Right cardiac atrium (tissue), 5 donors: ENCODE results near the gene PDE4D. TPM values are rescaled to one million over a fixed set of nuclear protein-coding genes. Genes with fewer than 3 reads are reported as not detected.
A peak's percentile ranks its signal among the peaks of the same experiment; 100 is the strongest.
"Not testable (repeated sequence)": the region's sequence is repeated elsewhere in the genome, so short reads cannot be mapped to it uniquely, and the experiment has no call there.

ENCODE experiments used
- ATAC-seq, 2 donors: fragments of 200-7000 bp; cut with Tn5 transposase; one replicate each; pipeline versions ENCODE4 v1.8.0 to v1.9.1; 2020; ENCODE audit warnings: moderate library complexity in 2 of 2, mild to moderate bottlenecking in 1 of 2
- DNase-seq, 3 donors: peaks; one replicate each; pipeline ENCODE4 v3.0.0-alpha.2; 2020
- H3K27ac ChIP-seq: one replicate; pipeline ENCODE4 v1.5.1; 2013; ENCODE audit warnings: mild to moderate bottlenecking, low read length, control low read depth, moderate library complexity
- H3K27me3 ChIP-seq: one replicate; pipeline ENCODE4 v1.6.1; 2013; ENCODE audit not compliant: control insufficient read depth, insufficient read depth
- H3K4me1 ChIP-seq: one replicate; pipeline ENCODE4 v1.6.1; 2013; ENCODE audit warnings: low read length; ENCODE audit not compliant: control insufficient read depth, insufficient read depth
- H3K4me3 ChIP-seq: one replicate; pipeline ENCODE4 v1.5.1; 2013; ENCODE audit warnings: low read length, control low read depth
- H3K9me3 ChIP-seq: one replicate; pipeline ENCODE4 v1.6.1; 2013; ENCODE audit warnings: low read length; ENCODE audit not compliant: control insufficient read depth
- WGBS: extraction: QIAGEN DNeasy Blood & Tissue Kit; methylation state at CpG from one replicate; pipeline ENCODE4 v1.1.7; 2013; 5-methylcytosine and 5-hydroxymethylcytosine counted together
- intact Hi-C, 4 donors: fragments of 100-400 bp; cut with DNase I; formaldehyde crosslinking; loops; one replicate each; pipeline versions ENCODE4 v1.11.0 to v1.14.0; 2022 to 2023
- polyA plus RNA-seq: library from polyadenylated mRNA; stranded (reverse); fragments of 200-250 nt; gene quantifications from one replicate; pipeline ENCODE4 v1.2.3, GENCODE V29; 2013
- total RNA-seq, 4 donors: library from RNA; stranded (reverse); fragmentation: NEBNext Ultra II Directional; extraction: Animal tissue kit (Norgen Biotek cat#: 25700); gene quantifications; one replicate each; pipeline ENCODE4 v1.2.1, GENCODE V29; 2021
- donor health status: healthy with polysubstance abuse.
- donor health status: DM: no; HTN: yes; CAD: no.
- donor health status: DM: no; HTN: no; CAD: no.
- donor health status: DM: no; HTN: yes; CAD: no; lungs with severe emphysema.
- donor health status: DM: yes; HTN: yes; CAD: no.

Gene PDE4D
- total and polyA plus RNA-seq, 5 donors: 13.2 to 104 (median 38.8) TPM

DNA sequence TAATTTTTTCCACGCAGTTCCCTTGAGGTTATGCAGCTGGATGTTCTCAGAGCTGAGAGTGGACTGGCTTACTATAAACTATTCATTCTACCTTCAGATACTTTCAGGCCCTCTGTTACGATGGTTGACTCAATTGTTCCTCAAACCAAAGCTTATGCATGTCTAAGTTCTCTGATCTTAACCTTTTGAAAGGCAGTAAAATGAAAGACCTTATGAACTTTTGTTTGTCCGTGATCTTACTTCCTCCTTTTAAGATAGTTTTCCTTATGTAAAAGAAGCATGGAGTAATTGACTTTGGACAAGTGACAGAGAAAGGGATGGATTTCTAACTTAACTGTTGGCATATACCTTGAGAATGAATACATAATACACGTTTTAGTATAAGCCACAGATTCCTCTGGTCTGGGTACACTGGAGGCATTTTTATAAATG is 575.7 kb downstream of the PDE4D start:
- Histone ChIP-seq H3K9me3 (no peaks in the 10 kb centered on the region), H3K4me3 (no peak overlapping the region), H3K27ac (peak overlapping the region; percentile 49), H3K4me1 (peaks cover 13% of the 10 kb centered on the region), H3K27me3 (no peaks in the 10 kb centered on the region)
- WGBS: 30% methylated on average over 4 of the region's 4 CpGs
- no peak for DNase-seq
- intact Hi-C loops: no loop called here
- ATAC-seq: no peak

DNA sequence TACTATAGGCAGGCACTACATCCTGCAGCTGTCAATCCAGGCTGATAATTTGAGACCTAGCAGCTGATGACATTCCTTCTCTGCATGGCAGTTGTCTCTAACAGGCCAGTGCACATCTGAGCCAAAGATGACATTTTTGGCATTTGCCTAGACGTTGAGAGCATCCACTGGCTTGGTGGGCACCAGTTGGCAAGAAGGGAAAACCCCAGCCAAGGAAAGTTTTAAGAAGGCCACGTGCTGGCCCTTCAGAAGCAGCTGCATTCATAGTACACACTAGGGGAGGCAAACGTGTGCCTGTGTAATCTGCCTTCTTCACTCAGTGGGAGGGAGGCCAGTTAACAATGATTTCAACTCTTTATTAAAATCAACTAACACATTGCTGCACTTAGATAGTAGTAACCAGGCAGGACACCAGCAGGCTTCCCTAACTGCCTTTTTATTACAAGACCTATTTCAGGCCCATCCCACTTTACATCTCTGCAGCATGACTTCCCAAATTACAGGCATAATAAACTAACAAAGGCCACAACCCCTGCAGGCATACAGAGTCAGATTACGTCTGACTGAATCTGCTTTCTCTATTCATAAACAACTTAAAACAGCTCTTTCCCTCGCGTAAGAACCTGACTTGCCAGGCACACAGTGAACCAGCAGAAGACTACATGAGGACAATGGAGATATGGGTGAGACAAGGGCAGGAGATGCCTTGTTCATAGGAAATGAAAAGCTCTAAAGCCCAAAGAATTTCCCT is 576.3 kb downstream of the PDE4D start:
- H3K4me1 ChIP-seq: peaks cover 11% of the 10 kb centered on the region
- intact Hi-C loops: no loop called here

DNA sequence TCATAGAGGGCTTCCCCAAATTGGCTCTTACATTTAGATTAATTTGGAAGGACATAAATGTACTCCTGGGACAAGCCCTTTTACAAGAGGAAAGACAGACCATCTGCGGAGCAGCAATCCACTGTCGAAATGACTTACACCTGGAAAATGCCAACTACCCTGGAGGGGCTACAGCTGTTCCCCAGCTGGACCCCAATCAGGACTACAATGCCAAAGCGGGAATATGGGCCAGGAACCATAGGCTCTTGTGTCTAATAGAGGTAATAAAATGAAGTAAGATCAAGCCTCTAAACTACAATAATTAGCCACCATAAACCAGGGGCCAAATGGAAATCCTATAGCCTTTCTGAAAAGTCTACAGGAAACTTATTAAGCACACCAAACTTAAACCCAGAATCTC is 581.3 kb downstream of the PDE4D start:
- Histone ChIP-seq H3K27ac (no peak overlapping the region), H3K27me3 (no peaks in the 10 kb centered on the region), H3K4me3 (no peak overlapping the region), H3K4me1 (peaks cover 7% of the 10 kb centered on the region), H3K9me3 (no peaks in the 10 kb centered on the region)
- ATAC-seq (no peak), DNase-seq (no peak)
- intact Hi-C loops: no loop called here
- WGBS: 95% methylated on average over 3 of the region's 3 CpGs

More for the DNA sequence above, 576.3 kb downstream of the PDE4D start:
- H3K9me3 ChIP-seq: no peaks in the 10 kb centered on the region
- no peaks in the 10 kb centered on the region for H3K27me3 ChIP-seq
- peak; percentile 69 to 84 for ATAC-seq
- DNase-seq: no peak
- peak overlapping the region; percentile 49 for H3K27ac ChIP-seq
- 18% methylated on average over 6 of the region's 6 CpGs for WGBS
- no peak overlapping the region for H3K4me3 ChIP-seq

DNA sequence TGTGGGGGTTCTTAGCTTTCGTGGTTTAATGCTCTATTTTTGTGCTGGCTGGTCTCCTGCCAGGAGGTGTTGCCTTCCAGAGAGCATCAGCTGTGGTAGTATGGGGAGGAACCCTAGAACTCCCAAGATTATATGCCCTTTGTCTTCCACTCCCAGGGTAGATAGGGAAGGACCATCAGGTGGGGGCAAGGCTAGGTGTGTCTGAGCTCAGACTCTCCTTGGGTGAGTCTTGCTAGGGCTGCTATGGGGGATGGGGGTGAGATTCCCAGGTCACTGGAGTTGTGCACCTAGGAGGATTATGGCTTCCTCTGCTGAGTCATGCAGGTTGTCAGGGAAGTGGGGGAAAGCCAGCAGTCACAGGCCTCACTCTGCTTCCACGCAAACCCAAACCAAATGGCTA is 584.8 kb downstream of the PDE4D start:
- ATAC-seq, H3K9me3 ChIP-seq, intact Hi-C loops, H3K4me1 ChIP-seq, H3K27me3 ChIP-seq, DNase-seq, H3K4me3 ChIP-seq, H3K27ac ChIP-seq: not testable (repeated sequence)
- 92% methylated on average over 2 of the region's 2 CpGs for WGBS

DNA sequence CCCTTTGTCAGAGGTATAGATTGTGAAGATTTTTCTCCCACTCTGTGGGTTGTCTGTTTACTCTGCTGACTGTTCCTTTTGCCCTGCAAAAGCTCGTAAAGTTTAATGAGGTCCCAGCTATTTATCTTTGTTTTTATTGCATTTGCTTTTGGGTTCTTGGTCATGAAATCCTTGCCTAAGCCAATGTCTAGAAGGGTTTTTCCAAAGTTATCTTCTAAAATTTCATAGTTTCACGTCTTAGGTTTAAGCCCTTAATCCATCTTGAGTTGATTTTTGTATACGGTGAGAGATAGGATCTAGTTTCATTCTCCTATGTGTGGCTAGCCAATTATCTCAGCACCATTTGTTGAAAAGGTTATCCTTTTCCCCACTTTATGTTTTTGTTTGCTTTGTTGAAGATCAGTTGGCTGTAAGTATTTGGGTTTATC is 590.2 kb downstream of the PDE4D start:
- DNase-seq, H3K27me3 ChIP-seq, H3K4me1 ChIP-seq, H3K27ac ChIP-seq, H3K4me3 ChIP-seq, ATAC-seq, H3K9me3 ChIP-seq, intact Hi-C loops: not testable (repeated sequence)
- WGBS: 87% methylated on average over 3 of the region's 3 CpGs

DNA sequence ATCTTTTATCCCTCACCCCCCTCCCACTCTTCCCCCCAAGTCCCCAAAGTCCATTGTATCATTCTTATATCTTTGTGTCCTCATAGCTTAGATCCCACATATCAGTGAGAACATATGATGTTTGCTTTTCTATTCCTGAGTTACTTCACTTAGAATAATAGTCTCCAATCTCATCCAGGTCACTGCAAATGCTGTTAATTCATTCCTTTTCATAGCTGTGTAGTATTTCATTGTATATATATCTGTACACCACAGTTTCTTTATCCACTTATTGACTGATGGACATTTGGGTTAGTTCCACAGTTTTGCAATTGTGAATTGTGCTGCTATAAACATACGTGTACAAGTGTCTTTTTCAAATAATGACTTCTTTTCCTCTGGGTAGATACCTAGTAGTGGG is 591.0 kb downstream of the PDE4D start:
- ATAC-seq, H3K27me3 ChIP-seq, H3K4me1 ChIP-seq, H3K4me3 ChIP-seq, intact Hi-C loops, H3K9me3 ChIP-seq, DNase-seq, H3K27ac ChIP-seq: not testable (repeated sequence)
- 93% methylated on average over 1 of the region's 1 CpG for WGBS

DNA sequence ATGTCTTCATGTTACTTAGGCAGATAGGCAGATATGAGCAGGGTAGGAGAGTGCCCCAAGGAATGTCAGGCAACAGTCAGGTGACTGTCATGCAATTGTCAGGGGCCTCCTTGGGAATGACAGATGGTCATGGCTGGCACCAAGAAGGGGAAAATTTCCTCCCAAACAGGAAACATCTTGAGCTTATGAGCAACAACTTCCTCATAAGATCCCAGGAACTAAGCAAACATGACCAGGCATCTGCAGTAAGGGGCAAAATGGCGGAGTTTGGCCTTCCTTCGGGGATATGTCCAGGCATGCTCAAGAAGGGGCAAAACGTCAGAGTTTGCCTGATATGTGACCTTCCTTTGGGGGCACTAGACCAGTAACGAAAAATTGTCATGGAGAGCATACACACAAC is 591.8 kb downstream of the PDE4D start:
- ATAC-seq (no peak), DNase-seq (no peak)
- H3K27ac ChIP-seq: no peak overlapping the region
- intact Hi-C loops: no loop called here
- no peak overlapping the region for H3K4me3 ChIP-seq
- peaks cover 6% of the 10 kb centered on the region for H3K4me1 ChIP-seq
- WGBS: 87% methylated on average over 4 of the region's 4 CpGs
- H3K9me3 ChIP-seq: no peaks in the 10 kb centered on the region
- no peaks in the 10 kb centered on the region for H3K27me3 ChIP-seq

DNA sequence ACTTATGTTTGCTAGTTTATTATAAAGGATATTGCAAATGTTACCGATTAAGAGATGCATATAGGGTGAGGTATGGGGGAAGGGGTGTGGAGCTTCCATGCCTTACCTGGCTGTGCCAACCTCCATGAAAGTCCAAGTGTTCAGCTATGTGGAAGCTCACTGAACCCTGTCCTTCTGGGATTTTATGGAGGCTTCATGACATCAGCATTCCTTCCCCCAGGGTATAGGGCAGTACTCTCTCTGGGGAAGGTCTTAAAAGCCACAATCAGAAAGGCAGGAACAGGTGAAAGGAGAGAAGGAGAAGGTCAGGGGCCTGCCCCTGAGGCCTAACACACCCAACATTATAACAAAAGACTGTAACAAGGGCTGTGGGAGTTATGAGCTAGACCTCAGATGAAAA is 592.6 kb downstream of the PDE4D start:
- Histone ChIP-seq H3K4me1 (peaks cover 6% of the 10 kb centered on the region), H3K27me3 (no peaks in the 10 kb centered on the region), H3K4me3 (no peak overlapping the region), H3K9me3 (no peaks in the 10 kb centered on the region), H3K27ac (no peak overlapping the region)
- intact Hi-C loops: no loop called here
- DNase-seq (no peak), ATAC-seq (no peak)
- 98% methylated on average over 1 of the region's 1 CpG for WGBS

DNA sequence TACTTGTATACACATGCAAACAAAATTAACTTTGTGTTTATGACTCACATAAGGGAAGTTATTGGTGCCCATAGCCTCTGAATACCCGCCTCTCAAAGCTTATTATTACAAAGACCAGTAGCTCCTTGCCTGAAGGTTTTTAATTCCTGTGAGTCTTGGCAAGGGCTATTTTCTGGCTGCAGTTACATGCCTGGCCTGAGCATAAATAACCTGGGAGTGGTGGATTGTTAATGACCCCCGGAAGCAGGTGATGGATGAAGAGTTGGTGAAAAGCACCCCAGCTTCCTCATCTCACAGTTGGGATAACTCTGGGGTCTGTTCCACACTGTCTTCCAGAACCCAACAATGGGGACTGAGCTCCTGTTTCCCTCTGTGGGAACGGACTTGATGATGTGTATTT is 594.5 kb downstream of the PDE4D start:
- DNase-seq (no peak), ATAC-seq (peak; percentile 64 to 71)
- intact Hi-C loops: no loop called here
- WGBS: 37% methylated on average over 3 of the region's 3 CpGs
- Histone ChIP-seq H3K27me3 (no peaks in the 10 kb centered on the region), H3K4me3 (no peak overlapping the region), H3K27ac (peak overlapping the region; percentile 68), H3K9me3 (no peaks in the 10 kb centered on the region), H3K4me1 (peaks cover 6% of the 10 kb centered on the region)

DNA sequence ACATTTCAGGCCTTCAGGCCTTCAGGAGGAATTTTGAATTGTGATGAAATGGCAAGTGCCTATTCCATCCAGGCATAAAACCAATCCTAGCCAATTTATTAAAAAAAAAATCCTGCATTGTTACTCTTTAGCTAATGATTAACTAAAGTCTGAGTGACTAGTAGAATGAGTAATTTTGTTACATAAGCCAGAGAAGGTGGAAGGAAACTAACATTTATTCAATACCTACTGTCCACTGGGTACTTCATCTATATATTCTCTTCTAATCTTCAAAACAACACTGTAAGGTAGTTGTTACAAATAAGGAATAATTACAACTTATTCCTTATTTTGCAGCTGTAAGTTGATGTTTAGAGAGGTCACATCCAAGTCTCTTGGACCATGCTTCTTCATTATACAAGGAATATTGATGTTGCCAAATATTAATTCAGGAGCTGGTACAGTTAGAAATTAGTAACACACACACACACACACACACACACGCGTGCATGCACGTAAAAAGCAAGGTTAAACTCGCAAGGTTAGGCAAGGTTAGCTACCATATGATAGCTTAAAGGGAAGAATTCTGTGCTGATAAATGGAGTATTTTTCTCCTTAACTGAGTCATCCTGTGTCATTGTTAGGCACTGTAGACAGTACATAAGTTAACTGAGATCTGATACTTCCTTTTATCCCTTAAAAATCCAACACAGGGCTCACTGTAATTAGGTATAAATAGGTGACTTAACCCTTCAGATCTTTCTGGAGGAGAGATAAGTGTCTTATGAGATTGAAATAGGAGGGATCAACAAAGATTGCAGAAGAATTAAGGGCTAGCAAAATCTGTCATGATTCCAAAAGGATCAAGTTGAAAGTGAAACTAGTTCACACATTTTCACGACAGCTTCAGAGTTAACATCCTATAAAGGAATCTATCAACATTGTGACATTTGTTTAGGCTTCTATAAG is 596.9 kb downstream of the PDE4D start:
- H3K9me3 ChIP-seq: no peaks in the 10 kb centered on the region
- H3K27ac ChIP-seq: peak overlapping the region; percentile 75
- peak; percentile 56 to 59 for ATAC-seq
- intact Hi-C loops: no loop called here
- no peaks in the 10 kb centered on the region for H3K27me3 ChIP-seq
- 19% methylated on average over 5 of the region's 5 CpGs for WGBS
- no peak for DNase-seq
- H3K4me1 ChIP-seq: peaks cover 6% of the 10 kb centered on the region
- H3K4me3 ChIP-seq: peak overlapping the region; percentile 51

DNA sequence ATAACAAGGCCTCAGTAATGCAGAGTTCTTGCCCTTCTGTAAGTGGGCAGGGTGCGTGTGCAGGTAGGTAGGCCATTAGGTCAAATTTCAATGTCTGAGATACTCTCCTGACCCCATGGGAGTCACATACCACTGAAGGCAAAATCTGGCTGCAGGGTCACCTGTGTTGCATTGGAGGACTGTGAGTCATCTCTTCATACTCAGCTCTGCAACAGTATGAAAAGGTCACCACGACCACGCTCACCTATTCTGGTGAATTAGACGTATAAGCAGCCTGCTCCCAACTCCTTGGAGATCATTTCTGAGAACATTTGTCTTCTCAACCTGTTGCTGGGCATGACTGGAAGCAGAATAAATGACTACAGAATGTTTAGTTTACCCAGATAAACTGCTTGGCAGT is 599.8 kb downstream of the PDE4D start:
- intact Hi-C loops: no loop called here
- no peak for ATAC-seq
- no peaks in the 10 kb centered on the region for H3K27me3 ChIP-seq

More for the DNA sequence above, 599.8 kb downstream of the PDE4D start:
- Histone ChIP-seq H3K4me1 (peaks cover 3% of the 10 kb centered on the region), H3K9me3 (no peaks in the 10 kb centered on the region), H3K4me3 (no peak overlapping the region), H3K27ac (no peak overlapping the region)
- WGBS: 94% methylated on average over 4 of the region's 4 CpGs
- no peak for DNase-seq
